OCI-LY7 (cell line): Measurements from ENCODE around the gene CHD5. TPM values are rescaled to one million over a fixed set of nuclear protein-coding genes. Genes with fewer than 3 reads are reported as not detected.

Source experiments
- Bru-seq: library from RNA; stranded (reverse); fragments of 400-500 nt; gene quantifications from one replicate; lab custom pipeline; 2021; lab: Mats Ljungman, UMichigan
- BruChase-seq, 2 experiments: library from RNA; stranded (reverse); fragments of 400-500 nt; gene quantifications; one replicate each; lab custom pipeline; 2021; lab: Mats Ljungman, UMichigan
- BruUV-seq: library from RNA; stranded (reverse); fragments of 400-500 nt; replicated peaks from 2 replicates; lab custom pipeline; 2021; lab: Mats Ljungman, UMichigan
- CTCF ChIA-PET: fragments of 300-600 bp; sonication (Branson Sonifier 250); formaldehyde crosslinking; loops from one replicate; lab custom pipeline; 2022; ENCODE audit warnings: antibody characterized with exemption; ENCODE audit not compliant: unreplicated experiment; lab: Charles Lee
- POLR2A ChIA-PET: fragments of 300-600 bp; sonication (Branson Sonifier 250); formaldehyde crosslinking; loops from one replicate; lab custom pipeline; 2022; ENCODE audit warnings: antibody characterized with exemption; lab: Charles Lee
- DNase-seq: peaks from one replicate; pipeline ENCODE4 v3.0.0-alpha.2; 2015; ENCODE audit warnings: low spot score
- H2AFZ ChIP-seq: fragments of 200-600 bp; sonication (generic), shearing (Covaris generic); 2 replicates; pipeline ENCODE4 v1.6.1; 2014; ENCODE audit warnings: mild to moderate bottlenecking, antibody characterized with exemption, low read length, moderate library complexity
- H3K27ac ChIP-seq: fragments of 200-600 bp; sonication (generic); 2 replicates; pipeline ENCODE4 v1.5.1; 2014; ENCODE audit warnings: mixed run types, low read depth, mild to moderate bottlenecking, moderate library complexity, low read length, inconsistent platforms; ENCODE audit not compliant: poor library complexity, severe bottlenecking
- H3K36me3 ChIP-seq: fragments of 200-600 bp; sonication (generic); 2 replicates; pipeline ENCODE4 v1.6.1; 2014; ENCODE audit warnings: mild to moderate bottlenecking, antibody characterized with exemption, low read length, moderate library complexity, mixed read lengths; ENCODE audit not compliant: insufficient read depth
- H3K4me1 ChIP-seq: fragments of 200-600 bp; sonication (generic); 2 replicates; pipeline ENCODE4 v1.5.1; 2014; ENCODE audit warnings: mild to moderate bottlenecking, low read length; ENCODE audit not compliant: insufficient read depth, poor library complexity, severe bottlenecking
- H3K4me2 ChIP-seq: fragments of 200-600 bp; sonication (generic); 2 replicates; pipeline ENCODE4 v1.6.1; 2014; ENCODE audit warnings: mild to moderate bottlenecking, low read length
- H3K4me3 ChIP-seq: fragments of 200-600 bp; sonication (generic); 2 replicates; pipeline ENCODE4 v1.5.1; 2014; ENCODE audit warnings: mild to moderate bottlenecking, low read depth, low read length; ENCODE audit not compliant: poor library complexity, severe bottlenecking
- H3K79me2 ChIP-seq: fragments of 200-600 bp; sonication (generic); 2 replicates; pipeline ENCODE4 v1.6.1; 2016; ENCODE audit warnings: low read depth, mild to moderate bottlenecking, low read length, moderate library complexity, mixed read lengths; ENCODE audit not compliant: insufficient read depth
- H3K9me2 ChIP-seq: fragments of 200-600 bp; sonication (generic); 2 replicates; pipeline ENCODE4 v1.6.1; 2016; ENCODE audit warnings: mild to moderate bottlenecking, low read length, mixed read lengths; ENCODE audit not compliant: insufficient read depth
- H3K9me3 ChIP-seq: fragments of 200-600 bp; sonication (generic); 2 replicates; pipeline ENCODE4 v1.6.1; 2014; ENCODE audit warnings: mild to moderate bottlenecking, mixed run types, low read length, mixed read lengths
- H4K20me1 ChIP-seq: fragments of 200-600 bp; sonication (generic); 2 replicates; pipeline ENCODE4 v1.6.1; 2014; ENCODE audit warnings: mild to moderate bottlenecking, antibody characterized with exemption, low read length, moderate library complexity, mixed read lengths; ENCODE audit not compliant: insufficient read depth
- EZH2phosphoT487 ChIP-seq: fragments of 200-600 bp; sonication (generic); IDR thresholded peaks from 2 replicates; pipeline ENCODE4 v1.6.1; 2018; ENCODE audit warnings: low read depth, borderline replicate concordance, mild to moderate bottlenecking, mixed run types, antibody characterized with exemption, low read length, moderate library complexity, mixed read lengths
- intact Hi-C: fragments of 100-400 bp; cut with micrococcal nuclease; formaldehyde crosslinking; loops from one replicate; pipeline ENCODE4 v1.10.0; 2022; ENCODE audit not compliant: unreplicated experiment
- long read RNA-seq: library from polyadenylated mRNA; stranded (forward); transcript quantifications from one replicate; pipeline ENCODE4 v2.0.0, GENCODE V29; 2022
- total RNA-seq, 2 experiments: library from RNA; depleted of rRNA in 1 of 2; stranded (reverse); fragments of >200 nt in 1 of 2; shearing (Covaris generic) in 1 of 2; gene quantifications; 2 replicates each; pipeline ENCODE4 v1.2.3, GENCODE V29; 2014 to 2022
- TF ChIP-seq, protein P1 (sequence below): fragments of 200-600 bp; sonication (generic); conservative IDR thresholded peaks from 2 replicates; pipeline ENCODE4 v1.5.1; 2014; ENCODE audit warnings: mild to moderate bottlenecking, antibody characterized with exemption, low read length, moderate library complexity, mixed read lengths

Gene CHD5
- total RNA-seq (2014; rRNA removed; shearing (Covaris generic)) (0.19 and 0.93 TPM in 2 replicates), total RNA-seq (2022) (0.38 and 0.55 TPM in 2 replicates), Bru-seq, nascent RNA (percentile 13 among the genes with signal in this experiment), BruChase-seq, experiment 1, labeled RNA remaining after a 6-hour chase (percentile 14 among the genes with signal in this experiment), BruChase-seq, experiment 2, labeled RNA remaining after a 2-hour chase (percentile 20 among the genes with signal in this experiment)
- long read RNA-seq, result 0 reads

DNA sequence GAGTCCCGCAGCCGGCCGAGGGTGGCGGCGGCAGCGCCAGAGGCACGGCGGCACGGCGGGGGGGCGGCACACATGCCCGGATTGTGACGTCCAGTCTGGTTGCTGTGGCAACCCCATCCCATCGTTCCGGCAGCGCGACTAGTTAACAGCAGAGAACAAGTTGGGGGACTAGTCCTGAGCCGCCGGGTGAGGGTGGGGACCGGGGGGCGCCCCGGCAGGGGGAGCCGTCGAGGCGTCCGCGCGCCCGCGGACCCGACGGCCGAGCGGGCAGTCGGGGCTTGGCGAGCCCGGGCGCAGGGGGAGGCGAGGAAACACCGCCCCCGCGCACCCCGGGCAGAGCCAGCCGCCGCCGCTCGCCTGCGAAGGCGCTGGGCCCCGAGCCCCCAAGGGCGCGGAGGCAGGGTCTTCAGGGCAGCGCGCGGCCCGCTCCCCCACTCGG, at the start of gene CHD5:
TSS of gene CHD5 (minus strand) at position 54 of the 439 bp plus-strand sequence. CDS start 298 bp downstream, outside the sequence.
- BruUV-seq, result no TSS peak
- H3K4me3 ChIP-seq, result no peak within 1 kb of the TSS
- H3K9me2 ChIP-seq, result no peaks in the 10 kb centered on the region
- no peaks in the 10 kb centered on the region for H4K20me1 ChIP-seq
- DNase-seq, result no peak
- H2AFZ ChIP-seq, result no peak within 1 kb of the TSS
- H3K27ac ChIP-seq, result no peak within 1 kb of the TSS
- intact Hi-C loops, result no loop called here
- CTCF ChIA-PET, result no interaction called here
- POLR2A ChIA-PET, result no interaction called here
- no peaks in the 10 kb centered on the region for H3K79me2 ChIP-seq
- no peak for TF ChIP-seq EZH2phosphoT487
- TF ChIP-seq, protein P1, sequence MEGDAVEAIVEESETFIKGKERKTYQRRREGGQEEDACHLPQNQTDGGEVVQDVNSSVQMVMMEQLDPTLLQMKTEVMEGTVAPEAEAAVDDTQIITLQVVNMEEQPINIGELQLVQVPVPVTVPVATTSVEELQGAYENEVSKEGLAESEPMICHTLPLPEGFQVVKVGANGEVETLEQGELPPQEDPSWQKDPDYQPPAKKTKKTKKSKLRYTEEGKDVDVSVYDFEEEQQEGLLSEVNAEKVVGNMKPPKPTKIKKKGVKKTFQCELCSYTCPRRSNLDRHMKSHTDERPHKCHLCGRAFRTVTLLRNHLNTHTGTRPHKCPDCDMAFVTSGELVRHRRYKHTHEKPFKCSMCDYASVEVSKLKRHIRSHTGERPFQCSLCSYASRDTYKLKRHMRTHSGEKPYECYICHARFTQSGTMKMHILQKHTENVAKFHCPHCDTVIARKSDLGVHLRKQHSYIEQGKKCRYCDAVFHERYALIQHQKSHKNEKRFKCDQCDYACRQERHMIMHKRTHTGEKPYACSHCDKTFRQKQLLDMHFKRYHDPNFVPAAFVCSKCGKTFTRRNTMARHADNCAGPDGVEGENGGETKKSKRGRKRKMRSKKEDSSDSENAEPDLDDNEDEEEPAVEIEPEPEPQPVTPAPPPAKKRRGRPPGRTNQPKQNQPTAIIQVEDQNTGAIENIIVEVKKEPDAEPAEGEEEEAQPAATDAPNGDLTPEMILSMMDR, result no peak
- no peaks in the 10 kb centered on the region for H3K9me3 ChIP-seq
- H3K36me3 ChIP-seq, result peaks cover 12% of the 10 kb centered on the region
- H3K4me2 ChIP-seq, result no peak within 1 kb of the TSS
- no peaks in the 10 kb centered on the region for H3K4me1 ChIP-seq

GRCh38 chr1:6225651-6226050, 45.5 kb upstream of the CHD5 start:
- Histone ChIP-seq H2AFZ (no peak overlapping the region), H3K4me3 (no peak overlapping the region), H3K79me2 (no peaks in the 10 kb centered on the region), H3K9me3 (no peaks in the 10 kb centered on the region), H3K36me3 (peaks cover 97% of the 10 kb centered on the region), H3K4me2 (no peak overlapping the region), H3K4me1 (no peaks in the 10 kb centered on the region), H3K27ac (no peak overlapping the region), H4K20me1 (0 out of 2 replicates have a peak, but pooled peaks cover 6% of the 10 kb centered on the region), H3K9me2 (no peaks in the 10 kb centered on the region)
- no peak for DNase-seq
- intact Hi-C loops, result no loop called here
- BruUV-seq, result no TSS peak
- ChIA-PET POLR2A (no interaction called here), CTCF (no interaction called here)
- TF ChIP-seq EZH2phosphoT487, result no peak
- TF ChIP-seq, protein P1, result no peak

GRCh38 chr1:6224718-6225117, 44.6 kb upstream of the CHD5 start:
- no peak overlapping the region for H3K4me2 ChIP-seq
- no peaks in the 10 kb centered on the region for H3K79me2 ChIP-seq
- 0 out of 2 replicates have a peak, but pooled peaks cover 6% of the 10 kb centered on the region for H4K20me1 ChIP-seq
- H3K9me2 ChIP-seq, result no peaks in the 10 kb centered on the region
- H3K27ac ChIP-seq, result no peak overlapping the region
- intact Hi-C loops, result no loop called here
- H3K4me3 ChIP-seq, result no peak overlapping the region
- ChIA-PET CTCF (no interaction called here), POLR2A (interaction anchor here (0.6 kb wide), 1 partner anchor 318 kb away, joined by 3 read pairs; no protein-coding TSS in a partner anchor)
- H3K9me3 ChIP-seq, result no peaks in the 10 kb centered on the region
- H2AFZ ChIP-seq, result no peak overlapping the region
- no TSS peak for BruUV-seq
- H3K4me1 ChIP-seq, result no peaks in the 10 kb centered on the region
- TF ChIP-seq EZH2phosphoT487, result no peak
- TF ChIP-seq, protein P1, result no peak
- H3K36me3 ChIP-seq, result peaks cover 96% of the 10 kb centered on the region
- no peak for DNase-seq
